ENCODE measurements around the gene EHBP1. TPM values are rescaled to one million over a fixed set of nuclear protein-coding genes. Genes with fewer than 3 reads are reported as not detected.

The EHBP1 gene
- total RNA-seq, 2 donors from 2014 or later: 34.6 to 49.8 TPM

GRCh38 chr2:62686012-62686685, 19.4 kb upstream of the EHBP1 start:
- H3K27me3 Mint-ChIP-seq (ENCODE audit: insufficient read depth): peaks cover 2% of the 10 kb centered on the region
- no peak overlapping the region for H3K9ac ChIP-seq (ENCODE audit: extremely low read depth, low read length, poor library complexity, severe bottlenecking)
- no peaks in the 10 kb centered on the region for H3K4me1 ChIP-seq (ENCODE audit: control insufficient read depth, insufficient read depth, low read length)
- H3K27ac ChIP-seq (ENCODE audit: low read depth, low read length): no peak overlapping the region
- WGBS, 2 experiments (ENCODE audit: insufficient coverage in 1 of 2, insufficient read length in 1 of 2): 87 to 96% methylated on average over 4 of the region's 4 CpGs
- no peak overlapping the region for H3K27ac Mint-ChIP-seq
- no peaks in the 10 kb centered on the region for H3K36me3 ChIP-seq (ENCODE audit: control insufficient read depth, insufficient read depth, low read length)
- no peaks in the 10 kb centered on the region for H3K36me3 Mint-ChIP-seq (ENCODE audit: low read depth)
- DNase-seq: no peak
- H3K4me1 Mint-ChIP-seq: no peaks in the 10 kb centered on the region
- no peaks in the 10 kb centered on the region for H3K27me3 ChIP-seq (ENCODE audit: control insufficient read depth, insufficient read depth, low read length, poor library complexity, severe bottlenecking)
- no peaks in the 10 kb centered on the region for H3K9me3 Mint-ChIP-seq
- no peak overlapping the region for H3K4me3 ChIP-seq (ENCODE audit: low read length)
- TF ChIP-seq CTCF (conservative IDR thresholded peaks at IDR 0.05): no peak
- H3K4me3 Mint-ChIP-seq: no peak overlapping the region
- H3K9me3 ChIP-seq (ENCODE audit: control insufficient read depth, low read length): no peaks in the 10 kb centered on the region

GRCh38 chr2:62687636-62688035, 17.9 kb upstream of the EHBP1 start:
- peaks cover 2% of the 10 kb centered on the region for H3K27me3 Mint-ChIP-seq (ENCODE audit: insufficient read depth)
- no peaks in the 10 kb centered on the region for H3K4me1 Mint-ChIP-seq
- H3K9ac ChIP-seq (ENCODE audit: extremely low read depth, low read length, poor library complexity, severe bottlenecking): no peak overlapping the region
- H3K4me3 Mint-ChIP-seq: no peak overlapping the region
- H3K9me3 ChIP-seq (ENCODE audit: control insufficient read depth, low read length): no peaks in the 10 kb centered on the region
- H3K27ac Mint-ChIP-seq: no peak overlapping the region
- H3K27me3 ChIP-seq (ENCODE audit: control insufficient read depth, insufficient read depth, low read length, poor library complexity, severe bottlenecking): no peaks in the 10 kb centered on the region
- no peaks in the 10 kb centered on the region for H3K4me1 ChIP-seq (ENCODE audit: control insufficient read depth, insufficient read depth, low read length)
- H3K4me3 ChIP-seq (ENCODE audit: low read length): no peak overlapping the region
- 88% methylated on average over 2 of the region's 2 CpGs; no CpG with 5 or more reads in 1 of the 2 experiments for WGBS, 2 experiments (ENCODE audit: insufficient coverage in 1 of 2, insufficient read length in 1 of 2)
- no peaks in the 10 kb centered on the region for H3K9me3 Mint-ChIP-seq
- H3K36me3 ChIP-seq (ENCODE audit: control insufficient read depth, insufficient read depth, low read length): no peaks in the 10 kb centered on the region
- no peak overlapping the region for H3K27ac ChIP-seq (ENCODE audit: low read depth, low read length)
- no peaks in the 10 kb centered on the region for H3K36me3 Mint-ChIP-seq (ENCODE audit: low read depth)
- DNase-seq: no peak
- no peak for TF ChIP-seq CTCF (conservative IDR thresholded peaks at IDR 0.05)

GRCh38 chr2:62688771-62689170, 16.7 kb upstream of the EHBP1 start:
- no peaks in the 10 kb centered on the region for H3K36me3 Mint-ChIP-seq (ENCODE audit: low read depth)
- no peak overlapping the region for H3K27ac ChIP-seq (ENCODE audit: low read depth, low read length)
- H3K9me3 Mint-ChIP-seq: no peaks in the 10 kb centered on the region
- H3K4me1 ChIP-seq (ENCODE audit: control insufficient read depth, insufficient read depth, low read length): no peaks in the 10 kb centered on the region
- no peak overlapping the region for H3K9ac ChIP-seq (ENCODE audit: extremely low read depth, low read length, poor library complexity, severe bottlenecking)
- no peaks in the 10 kb centered on the region for H3K4me1 Mint-ChIP-seq
- no peak for TF ChIP-seq CTCF (conservative IDR thresholded peaks at IDR 0.05)
- no peak overlapping the region for H3K4me3 ChIP-seq (ENCODE audit: low read length)
- no peaks in the 10 kb centered on the region for H3K9me3 ChIP-seq (ENCODE audit: control insufficient read depth, low read length)
- H3K36me3 ChIP-seq (ENCODE audit: control insufficient read depth, insufficient read depth, low read length): no peaks in the 10 kb centered on the region
- no peaks in the 10 kb centered on the region for H3K27me3 ChIP-seq (ENCODE audit: control insufficient read depth, insufficient read depth, low read length, poor library complexity, severe bottlenecking)
- peaks cover 2% of the 10 kb centered on the region for H3K27me3 Mint-ChIP-seq (ENCODE audit: insufficient read depth)
- WGBS, 2 experiments (ENCODE audit: insufficient coverage in 1 of 2, insufficient read length in 1 of 2): 83% methylated on average over 1 of the region's 1 CpG; no CpG with 5 or more reads in 1 of the 2 experiments
- H3K4me3 Mint-ChIP-seq: no peak overlapping the region
- H3K27ac Mint-ChIP-seq: no peak overlapping the region
- no peak for DNase-seq

Data from endodermal cell (in vitro differentiated cells).